ENCODE data around the gene ZMYM2. TPM values are rescaled to one million over a fixed set of nuclear protein-coding genes. Genes with fewer than 3 reads are reported as not detected.

The ZMYM2 gene
- total and polyA plus RNA-seq, 2 of the 13 experiments (the other 11 are each of a cell fraction or from before 2014, with no cell fraction given): 22.4 to 40.8 TPM

- Histone ChIP-seq H3K36me3 (replicated peaks in 1 of 2; ENCODE audit: control insufficient read depth in 1 of 2, insufficient read depth in 2 of 2, low read length in 2 of 2) (no peaks in the 10 kb centered on the region), H3K9ac (ENCODE audit: insufficient read depth, low read depth, low read length) (no peak overlapping the region), H4K20me1 (ENCODE audit: insufficient read depth, low read length) (no peaks in the 10 kb centered on the region), H3K27ac (ENCODE audit: extremely low read length, insufficient read depth, low read length) (no peak overlapping the region), H3K79me2 (ENCODE audit: insufficient read depth, low read length) (no peaks in the 10 kb centered on the region), H2AFZ (ENCODE audit: low read length) (no peak overlapping the region), H3K27me3 (ENCODE audit: control insufficient read depth in 1 of 2, insufficient read depth in 2 of 2, low read length in 2 of 2) (no peaks in the 10 kb centered on the region), H3K9me3 (ENCODE audit: low read length) (no peaks in the 10 kb centered on the region), H3K4me1 (ENCODE audit: insufficient read depth, low read length) (peaks cover 42% of the 10 kb centered on the region), H3K4me2 (ENCODE audit: low read depth, low read length) (no peak overlapping the region), H3K4me3 (replicated peaks in 1 of 3; ENCODE audit: insufficient read depth in 1 of 3, low read depth in 2 of 3, low read length in 3 of 3) (no peak overlapping the region)
- in situ Hi-C loops (cut with HindIII; ENCODE audit: extremely low pct_ligation_motif_present, low pct_unique_long_range_greater_than_20kb): no loop called here
- TF ChIP-seq TCF12 (IDR thresholded peaks at IDR 0.05) (no peak), TCF12 (CRISPR knock-in tag; IDR thresholded peaks at IDR 0.05) (no peak), ZNF329 (CRISPR knock-in tag; IDR thresholded peaks at IDR 0.05; ENCODE audit: low read depth) (no peak), ZNF597 (CRISPR knock-in tag; IDR thresholded peaks at IDR 0.05) (no peak), ZNF75D (CRISPR knock-in tag; IDR thresholded peaks at IDR 0.05; ENCODE audit: borderline replicate concordance) (no peak)
- intact Hi-C loops (cut with micrococcal nuclease; ENCODE audit: unreplicated experiment): no loop called here
- ChIA-PET POLR2A (interaction anchor here (2.1 kb wide), 1 partner anchor 9 kb away, joined by 7 read pairs; no protein-coding TSS in a partner anchor), CTCF (ENCODE audit: low intra/inter-chr PET ratio, low total read pairs) (no interaction called here)
- ATAC-seq (no peak), DNase-seq (ENCODE audit: low spot score) (no peak), FAIRE-seq (no peak)
- 89% methylated on average over 34 of the region's 55 CpGs for WGBS (ENCODE audit: low lambda C conversion rate)
- no TSS peak for BruUV-seq (replicated peaks)
Measured at GRCh38 chr13:20118268-20119140, 160.0 kb downstream of the ZMYM2 start.

GRCh38 chr13:20119960-20120359, 161.4 kb downstream of the ZMYM2 start:
- peak overlapping the region; percentile 59 to 71 (median 65); a peak in 5 of 6 replicates for H3K4me3 ChIP-seq (replicated peaks in 1 of 3; ENCODE audit: insufficient read depth in 1 of 3, low read depth in 2 of 3, low read length in 3 of 3)
- BruUV-seq (replicated peaks): TSS peak; percentile 99
- peak; percentile 3; the same call in 1 of the 2 replicates for TF ChIP-seq ZMYM4 (CRISPR knock-in tag; IDR thresholded peaks at IDR 0.05)
- 0 out of 4 replicates have a peak, but pooled peaks of 1 of the 2 experiments have one; percentile 43 for TF ChIP-seq NR2F1 (CRISPR knock-in tag; IDR thresholded peaks at IDR 0.05)
- TF ChIP-seq PBX2 (CRISPR knock-in tag; IDR thresholded peaks at IDR 0.05): no peak
- no peak for TF ChIP-seq HDAC1 (CRISPR knock-in tag; IDR thresholded peaks at IDR 0.05)
- no peak for TF ChIP-seq NR1H2 (CRISPR knock-in tag; IDR thresholded peaks at IDR 0.05; ENCODE audit: borderline replicate concordance, low read depth)

More at GRCh38 chr13:20119960-20120359, 161.4 kb downstream of the ZMYM2 start:
- Histone ChIP-seq H3K4me2 (ENCODE audit: low read depth, low read length) (peak overlapping the region; percentile 84), H3K9ac (ENCODE audit: insufficient read depth, low read depth, low read length) (peak overlapping the region; percentile 72), H3K9me3 (ENCODE audit: low read length) (no peaks in the 10 kb centered on the region), H3K36me3 (replicated peaks in 1 of 2; ENCODE audit: control insufficient read depth in 1 of 2, insufficient read depth in 2 of 2, low read length in 2 of 2) (no peaks in the 10 kb centered on the region), H3K79me2 (ENCODE audit: insufficient read depth, low read length) (no peaks in the 10 kb centered on the region), H3K27me3 (ENCODE audit: control insufficient read depth in 1 of 2, insufficient read depth in 2 of 2, low read length in 2 of 2) (no peaks in the 10 kb centered on the region), H3K27ac (ENCODE audit: extremely low read length, insufficient read depth, low read length) (peak overlapping the region; percentile 96), H4K20me1 (ENCODE audit: insufficient read depth, low read length) (no peaks in the 10 kb centered on the region), H3K4me1 (ENCODE audit: insufficient read depth, low read length) (peaks cover 30% of the 10 kb centered on the region), H2AFZ (ENCODE audit: low read length) (no peak overlapping the region)
- DNase-seq (ENCODE audit: low spot score): no peak
- intact Hi-C loops (cut with micrococcal nuclease; ENCODE audit: unreplicated experiment) (loop anchor here (1.0 kb wide), 1 partner anchor 8 kb away; no protein-coding TSS in a partner anchor), in situ Hi-C loops (cut with HindIII; ENCODE audit: extremely low pct_ligation_motif_present, low pct_unique_long_range_greater_than_20kb) (no loop called here)
- 33% methylated on average over 3 of the region's 3 CpGs for WGBS (ENCODE audit: low lambda C conversion rate)
- CTCF ChIA-PET (ENCODE audit: low intra/inter-chr PET ratio, low total read pairs): no interaction called here
- FAIRE-seq: no peak
- POLR2A ChIA-PET: interaction anchor here (1.0 to 1.6 kb wide), 2 partner anchors 10 to 40 kb away, joined by 3 read pairs; partner anchors contain the start of gene GJA3
- ATAC-seq: no peak; the same call in 2 of the 3 replicates
